Fibroblast of lung (primary cell): ENCODE measurements around the gene CACNA2D3. TPM values are rescaled to one million over a fixed set of nuclear protein-coding genes. Genes with fewer than 3 reads are reported as not detected.

ENCODE experiments used
- DNase-seq, 2 donors: peaks; one replicate each; pipeline versions ENCODE4 v3.0.0 to v3.0.0-alpha.2; 2010; ENCODE audit warnings: low read depth in 2 of 2
- H2AFZ ChIP-seq: 2 replicates; pipeline ENCODE4 v1.5.1; 2012; ENCODE audit warnings: low read length, control low read depth, inconsistent platforms
- H3K27ac ChIP-seq: 2 replicates; pipeline ENCODE4 v1.5.1; 2011; ENCODE audit warnings: low read length, control low read depth; ENCODE audit not compliant: insufficient read depth
- H3K27me3 ChIP-seq: 2 replicates; pipeline ENCODE4 v1.5.1; 2011; ENCODE audit warnings: mild to moderate bottlenecking, low read length; ENCODE audit not compliant: control insufficient read depth, insufficient read depth
- H3K36me3 ChIP-seq: 2 replicates; pipeline ENCODE4 v1.5.1; 2011; ENCODE audit warnings: low read length; ENCODE audit not compliant: control insufficient read depth, insufficient read depth
- H3K4me1 ChIP-seq: 2 replicates; pipeline ENCODE4 v1.5.1; 2011; ENCODE audit warnings: low read length; ENCODE audit not compliant: control insufficient read depth, insufficient read depth; ENCODE audit errors: extremely low read depth
- H3K4me2 ChIP-seq: 2 replicates; pipeline ENCODE4 v1.5.1; 2011; ENCODE audit warnings: low read length, control low read depth; ENCODE audit not compliant: insufficient read depth; ENCODE audit errors: extremely low read depth
- H3K4me3 ChIP-seq, 4 experiments: fragments of 200-600 bp in 1 of 4; sonication (generic) in 1 of 4; replicated peaks in 1 of 4; 2 replicates each; pipeline ENCODE4 v1.5.1; 2011 to 2016; ENCODE audit warnings: low read length in 4 of 4, low read depth in 3 of 4, mild to moderate bottlenecking in 3 of 4, control low read depth in 2 of 4, inconsistent platforms in 1 of 4, mixed read lengths in 1 of 4; ENCODE audit not compliant: insufficient read depth in 1 of 4; ENCODE audit errors: control extremely low read depth in 1 of 4
- H3K79me2 ChIP-seq: 2 replicates; pipeline ENCODE4 v1.5.1; 2012; ENCODE audit warnings: mild to moderate bottlenecking, low read length, inconsistent platforms; ENCODE audit not compliant: control insufficient read depth, insufficient read depth
- H3K9ac ChIP-seq: 2 replicates; pipeline ENCODE4 v1.5.1; 2011; ENCODE audit warnings: mild to moderate bottlenecking, low read length, control low read depth; ENCODE audit not compliant: insufficient read depth
- H3K9me3 ChIP-seq: 2 replicates; pipeline ENCODE4 v1.5.1; 2012; ENCODE audit warnings: low read depth, low read length; ENCODE audit not compliant: control insufficient read depth, insufficient read depth
- H4K20me1 ChIP-seq: 2 replicates; pipeline ENCODE4 v1.5.1; 2011; ENCODE audit warnings: low read length; ENCODE audit not compliant: control insufficient read depth, insufficient read depth; ENCODE audit errors: extremely low read depth
- EZH2 ChIP-seq: IDR thresholded peaks from 2 replicates; pipeline ENCODE4 v1.5.1; 2012; ENCODE audit warnings: low read length, control low read depth, mild to moderate bottlenecking; ENCODE audit errors: missing control alignments
- polyA plus RNA-seq, 2 donors: library from polyadenylated mRNA; depleted of rRNA in 1 of 2; stranded (reverse) in 1 of 2; unstranded in 1 of 2; fragments of >200 nt; gene quantifications; 2 replicates each; pipeline ENCODE4 v1.2.1, GENCODE V29; 2011 to 2012; ENCODE audit warnings: missing spikeins in 1 of 2
- total RNA-seq: library from RNA; depleted of rRNA; stranded (reverse); fragments of >200 nt; gene quantifications from 2 replicates; pipeline ENCODE4 v1.2.1, GENCODE V29; 2014
- TF ChIP-seq, protein P1 (sequence below), 2 donors: IDR thresholded peaks in 1 of 2; conservative IDR thresholded peaks in 1 of 2; 1 replicate in 1 of 2; 2 replicates in 1 of 2; pipeline ENCODE4 v1.5.1; 2011 to 2012; ENCODE audit warnings: low read length in 2 of 2, control low read depth in 1 of 2, inconsistent platforms in 1 of 2, low read depth in 1 of 2, mild to moderate bottlenecking in 1 of 2

Gene CACNA2D3
- total and polyA plus RNA-seq, 2 donors (not counting 1 experiment from before 2014, with no cell fraction given): 1.8 to 11.5 TPM

DNA sequence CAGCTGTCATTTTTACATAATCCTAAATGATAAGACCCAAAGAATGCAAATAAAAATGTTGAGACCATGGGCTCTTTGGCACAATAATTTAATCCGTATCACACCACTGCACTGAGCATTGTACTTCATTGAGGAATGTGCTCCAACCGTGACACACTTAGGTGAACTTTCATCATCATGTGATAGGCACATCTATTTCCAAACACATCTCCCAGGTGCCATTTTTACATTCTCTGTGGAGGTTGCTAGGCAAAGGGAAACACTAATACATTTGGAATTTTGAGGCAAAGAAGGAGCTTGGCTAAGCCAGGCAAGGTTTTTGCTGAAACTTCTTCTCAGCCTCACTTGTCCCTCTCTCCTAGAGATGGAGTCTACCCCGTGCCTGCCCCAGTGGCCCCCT is 736.8 kb downstream of the CACNA2D3 start:
- Histone ChIP-seq H3K4me2 (no peak overlapping the region), H2AFZ (no peak overlapping the region), H3K4me3 (no peak overlapping the region), H3K4me1 (peaks cover 8% of the 10 kb centered on the region), H3K27ac (no peak overlapping the region), H4K20me1 (no peaks in the 10 kb centered on the region), H3K79me2 (no peaks in the 10 kb centered on the region), H3K36me3 (no peaks in the 10 kb centered on the region), H3K9me3 (no peaks in the 10 kb centered on the region), H3K9ac (no peak overlapping the region), H3K27me3 (no peaks in the 10 kb centered on the region)
- TF ChIP-seq, protein P1, sequence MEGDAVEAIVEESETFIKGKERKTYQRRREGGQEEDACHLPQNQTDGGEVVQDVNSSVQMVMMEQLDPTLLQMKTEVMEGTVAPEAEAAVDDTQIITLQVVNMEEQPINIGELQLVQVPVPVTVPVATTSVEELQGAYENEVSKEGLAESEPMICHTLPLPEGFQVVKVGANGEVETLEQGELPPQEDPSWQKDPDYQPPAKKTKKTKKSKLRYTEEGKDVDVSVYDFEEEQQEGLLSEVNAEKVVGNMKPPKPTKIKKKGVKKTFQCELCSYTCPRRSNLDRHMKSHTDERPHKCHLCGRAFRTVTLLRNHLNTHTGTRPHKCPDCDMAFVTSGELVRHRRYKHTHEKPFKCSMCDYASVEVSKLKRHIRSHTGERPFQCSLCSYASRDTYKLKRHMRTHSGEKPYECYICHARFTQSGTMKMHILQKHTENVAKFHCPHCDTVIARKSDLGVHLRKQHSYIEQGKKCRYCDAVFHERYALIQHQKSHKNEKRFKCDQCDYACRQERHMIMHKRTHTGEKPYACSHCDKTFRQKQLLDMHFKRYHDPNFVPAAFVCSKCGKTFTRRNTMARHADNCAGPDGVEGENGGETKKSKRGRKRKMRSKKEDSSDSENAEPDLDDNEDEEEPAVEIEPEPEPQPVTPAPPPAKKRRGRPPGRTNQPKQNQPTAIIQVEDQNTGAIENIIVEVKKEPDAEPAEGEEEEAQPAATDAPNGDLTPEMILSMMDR (conservative IDR thresholded peaks at IDR 0.05 in 1 of 2, IDR thresholded peaks at IDR 0.05 in 1 of 2; ENCODE audit: low read depth in 1 of 2, low read length in 2 of 2): no peak
- TF ChIP-seq EZH2: no peak
- peak in 1 of 2 donors; percentile 83 for DNase-seq

DNA sequence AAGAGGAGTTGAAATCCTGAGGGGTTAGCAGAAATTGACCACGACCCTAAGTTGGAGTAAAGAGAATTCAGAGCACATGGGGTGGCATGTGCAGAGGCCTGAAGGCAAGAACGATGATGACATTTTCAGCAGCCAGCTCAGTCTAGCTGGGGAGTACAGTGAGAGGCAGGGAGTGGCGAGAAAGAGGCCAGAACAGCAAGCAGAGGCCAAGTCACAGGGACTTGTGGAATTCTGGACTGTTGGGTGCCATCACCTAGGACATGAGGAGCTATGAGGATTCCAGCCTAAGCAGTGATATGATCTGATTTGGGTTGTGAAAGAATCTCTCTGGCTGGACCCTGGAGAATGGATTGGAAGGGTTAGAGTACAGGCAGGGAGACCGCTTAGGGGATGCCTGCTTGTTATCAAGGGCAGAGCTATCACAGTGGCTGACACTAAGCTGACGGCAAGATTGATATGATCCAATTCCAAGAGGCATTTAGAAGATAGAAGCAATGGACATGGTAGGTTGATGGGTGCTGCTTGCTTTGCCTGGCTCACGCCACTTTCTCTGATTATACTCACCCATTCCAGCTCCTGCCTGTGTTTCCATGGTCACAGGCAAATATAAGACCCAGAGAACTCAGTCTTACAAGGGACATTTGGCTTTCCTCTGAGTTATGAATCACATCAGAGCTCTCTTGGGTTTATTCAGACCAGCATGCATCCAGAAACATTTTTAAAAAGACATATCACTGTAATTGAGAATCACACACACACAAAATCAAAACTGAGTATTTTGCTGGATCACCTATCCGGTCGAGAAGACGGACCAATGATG is 739.1 kb downstream of the CACNA2D3 start:
- TF ChIP-seq EZH2: no peak
- TF ChIP-seq, protein P1 (conservative IDR thresholded peaks at IDR 0.05 in 1 of 2, IDR thresholded peaks at IDR 0.05 in 1 of 2; ENCODE audit: low read depth in 1 of 2, low read length in 2 of 2): no peak
- Histone ChIP-seq H3K27ac (no peak overlapping the region), H3K79me2 (no peaks in the 10 kb centered on the region), H3K36me3 (no peaks in the 10 kb centered on the region), H3K9me3 (no peaks in the 10 kb centered on the region), H3K4me2 (no peak overlapping the region), H2AFZ (no peak overlapping the region), H3K27me3 (no peaks in the 10 kb centered on the region), H3K9ac (no peak overlapping the region), H3K4me1 (peaks cover 8% of the 10 kb centered on the region), H4K20me1 (no peaks in the 10 kb centered on the region), H3K4me3 (no peak overlapping the region)
- peak in 1 of 2 donors; percentile 39 for DNase-seq

DNA sequence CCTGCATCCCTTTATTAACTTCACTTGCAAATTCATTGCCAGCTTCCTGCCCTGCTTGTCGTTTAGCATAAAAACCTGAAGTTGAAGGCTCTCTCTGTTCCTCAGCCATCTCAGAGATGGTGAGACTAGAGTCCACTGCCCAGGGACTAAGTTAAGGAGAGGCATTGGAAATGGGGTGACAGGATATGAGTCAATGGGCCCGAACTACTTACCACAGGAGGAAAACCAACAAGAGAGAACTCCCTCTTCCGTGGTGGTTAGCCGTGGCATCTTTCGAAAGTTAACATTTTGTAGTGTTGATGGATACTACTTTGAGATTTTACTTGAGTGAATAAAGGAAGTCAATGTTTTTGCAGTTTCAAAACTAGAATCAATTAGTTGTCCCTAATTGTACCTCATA is 740.2 kb downstream of the CACNA2D3 start:
- no peaks in the 10 kb centered on the region for H3K9me3 ChIP-seq
- H3K79me2 ChIP-seq: no peaks in the 10 kb centered on the region
- no peaks in the 10 kb centered on the region for H3K36me3 ChIP-seq
- no peak overlapping the region for H3K9ac ChIP-seq
- H3K4me2 ChIP-seq: no peak overlapping the region
- no peak overlapping the region for H3K27ac ChIP-seq
- no peak overlapping the region for H2AFZ ChIP-seq
- peak in 1 of 2 donors; percentile 61 for DNase-seq
- no peaks in the 10 kb centered on the region for H4K20me1 ChIP-seq
- H3K27me3 ChIP-seq: no peaks in the 10 kb centered on the region
- no peak overlapping the region for H3K4me3 ChIP-seq
- TF ChIP-seq, protein P1 (conservative IDR thresholded peaks at IDR 0.05 in 1 of 2, IDR thresholded peaks at IDR 0.05 in 1 of 2; ENCODE audit: low read depth in 1 of 2, low read length in 2 of 2): no peak
- no peak for TF ChIP-seq EZH2
- H3K4me1 ChIP-seq: peaks cover 8% of the 10 kb centered on the region
